GM19238 (cell line): Measurements from ENCODE around the gene PPP2R5C.

ENCODE experiments used
- DNase-seq: peaks from one replicate; pipeline ENCODE4 v3.0.0; 2011; ENCODE audit warnings: low spot score; ENCODE audit not compliant: insufficient read length

The PPP2R5C gene

DNA sequence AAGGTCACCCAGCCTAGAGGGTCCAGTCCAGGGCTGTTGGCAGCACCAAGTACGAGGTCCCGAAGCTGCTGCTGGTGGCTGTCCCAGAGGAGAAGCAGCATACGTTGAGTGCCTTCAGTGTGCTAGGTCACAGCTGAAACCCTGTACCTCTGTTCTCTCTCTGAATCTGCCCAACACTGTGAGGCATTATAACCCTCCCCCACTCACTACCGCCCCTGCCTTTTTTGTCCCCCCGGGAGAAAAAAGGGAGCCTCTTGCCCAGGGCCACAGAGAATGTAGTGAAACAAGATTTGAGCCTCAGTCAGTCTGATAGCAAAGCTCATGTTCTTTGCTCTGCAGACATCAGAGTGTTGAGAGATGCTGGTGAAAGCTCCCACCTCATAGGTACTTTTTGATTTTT lies 53.4 kb downstream of the PPP2R5C start:
- DNase-seq = no peak

DNA sequence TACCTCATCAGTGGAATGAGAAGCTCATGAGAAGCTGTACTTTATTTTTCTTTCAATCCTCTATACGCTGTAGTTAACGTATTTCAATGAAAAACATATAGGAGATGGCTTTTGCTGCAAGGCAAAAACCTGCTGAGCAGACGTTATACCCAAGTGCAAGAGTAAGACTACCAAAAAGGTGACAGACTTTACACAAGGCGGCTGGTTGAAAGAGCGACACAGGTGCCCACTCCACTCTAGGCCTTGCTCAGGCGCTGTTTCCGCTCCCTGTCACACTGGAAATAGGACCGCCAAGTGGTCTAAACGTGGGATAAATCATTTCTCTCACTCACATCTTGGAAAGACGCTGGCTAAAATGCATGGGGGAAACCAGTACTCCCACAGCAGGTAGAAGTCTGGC lies 54.5 kb downstream of the PPP2R5C start:
- DNase-seq = no peak

DNA sequence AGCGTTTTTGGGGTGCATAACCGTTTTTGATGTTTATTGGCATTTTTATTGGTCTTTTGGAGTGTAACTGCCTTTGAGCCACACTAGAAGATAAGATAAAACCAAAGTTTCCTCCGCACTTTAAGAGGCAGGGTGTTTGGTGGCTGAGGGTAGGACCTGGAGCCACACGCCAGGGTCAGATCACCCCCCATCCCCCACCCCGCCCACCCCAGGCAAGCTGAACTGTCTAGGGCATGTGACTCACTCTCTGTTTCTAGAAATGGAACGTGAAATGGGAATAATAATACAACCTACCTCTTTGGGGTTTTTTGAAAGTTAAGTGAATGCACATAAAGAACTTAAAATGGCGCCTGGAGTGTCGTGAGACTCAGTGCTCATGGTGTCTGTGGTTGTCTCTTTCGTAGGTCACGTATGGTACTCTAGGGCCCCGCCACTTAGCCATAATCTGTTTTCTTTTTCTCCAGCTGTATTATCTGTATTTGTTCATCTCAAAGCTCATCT lies 56.0 kb downstream of the PPP2R5C start:
- DNase-seq = no peak

GRCh38 chr14:101819251-101819990 lies 57.9 kb downstream of the PPP2R5C start:
- DNase-seq = no peak

GRCh38 chr14:101820283-101820798 lies 58.8 kb downstream of the PPP2R5C start:
- DNase-seq = no peak

DNA sequence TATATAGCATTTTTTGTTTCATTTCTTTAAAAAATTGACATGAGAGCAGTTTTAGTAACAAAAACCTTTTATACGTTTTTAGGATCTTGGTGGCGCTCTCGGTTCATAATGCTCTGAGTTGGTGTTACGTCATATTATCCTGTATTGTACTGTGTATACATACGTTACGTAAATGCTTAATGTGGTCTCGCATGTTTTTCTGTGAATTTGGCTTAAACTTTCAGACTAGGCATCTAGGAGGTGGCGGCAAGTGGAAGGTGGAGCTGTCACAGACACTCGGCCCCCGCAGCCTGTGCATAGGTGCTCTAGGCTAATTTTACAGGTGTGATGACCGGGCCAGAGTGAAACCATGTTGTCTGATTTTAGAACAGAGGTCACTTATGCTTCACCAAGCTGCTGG lies 60.0 kb downstream of the PPP2R5C start:
- no peak for DNase-seq

DNA sequence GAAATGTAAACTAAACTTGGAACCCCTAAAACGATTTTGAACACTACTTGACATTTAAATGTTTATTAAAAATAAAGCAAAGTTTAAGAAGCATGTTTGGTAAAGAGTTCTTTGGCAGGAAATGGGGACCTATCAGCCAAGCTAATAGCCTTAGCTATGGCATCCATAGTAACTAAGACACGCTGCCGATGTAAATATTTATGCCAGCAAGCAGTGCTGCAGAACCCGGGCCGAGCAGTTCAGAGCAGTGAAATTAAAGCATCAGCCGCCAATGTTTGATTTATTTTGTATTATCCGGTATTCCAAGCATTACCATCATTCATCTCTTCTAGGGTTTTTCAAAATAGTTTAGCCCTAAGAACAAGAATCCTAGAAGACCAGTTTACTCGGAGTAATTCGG lies 61.6 kb downstream of the PPP2R5C start:
- DNase-seq = no peak

GRCh38 chr14:101823511-101824120 lies 62.1 kb downstream of the PPP2R5C start:
- DNase-seq = no peak

DNA sequence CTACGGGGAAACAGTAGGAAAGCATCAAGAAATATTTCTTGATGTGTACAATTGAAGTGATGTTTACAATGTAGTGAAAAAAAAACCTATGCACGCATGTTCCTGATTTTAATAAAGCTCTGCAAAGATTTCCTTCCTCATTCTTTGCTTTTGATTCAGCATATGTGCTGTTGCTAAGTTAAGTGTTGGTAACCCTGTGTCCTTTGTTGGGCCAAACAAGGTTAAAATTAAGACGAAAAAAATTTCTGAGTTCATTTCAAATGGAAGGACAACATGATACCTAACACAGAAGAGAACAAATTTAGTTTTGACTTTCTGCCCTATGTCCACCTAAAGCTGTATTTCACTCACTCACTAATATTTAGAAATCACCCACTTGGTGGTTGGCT lies 62.8 kb downstream of the PPP2R5C start:
- DNase-seq = no peak

DNA sequence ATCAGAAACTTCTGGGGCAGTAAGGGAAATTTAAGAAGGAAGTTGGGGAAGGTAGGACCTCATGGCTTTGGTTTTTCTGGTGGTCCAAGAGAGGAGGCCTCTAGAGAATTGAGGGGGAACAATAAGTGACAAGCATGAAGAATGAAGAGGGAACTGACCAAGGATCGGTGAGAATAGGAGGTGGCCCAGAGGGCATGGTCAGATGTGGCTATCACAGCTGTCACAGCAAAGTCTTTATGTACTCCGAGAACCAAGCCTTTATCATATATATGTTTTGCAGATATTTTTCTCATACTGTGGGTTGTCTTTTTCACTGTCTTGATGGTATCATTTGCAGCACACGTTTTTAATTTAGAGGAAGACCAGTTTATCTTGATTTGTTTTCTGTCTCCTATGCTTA lies 64.3 kb downstream of the PPP2R5C start:
- DNase-seq = no peak

DNA sequence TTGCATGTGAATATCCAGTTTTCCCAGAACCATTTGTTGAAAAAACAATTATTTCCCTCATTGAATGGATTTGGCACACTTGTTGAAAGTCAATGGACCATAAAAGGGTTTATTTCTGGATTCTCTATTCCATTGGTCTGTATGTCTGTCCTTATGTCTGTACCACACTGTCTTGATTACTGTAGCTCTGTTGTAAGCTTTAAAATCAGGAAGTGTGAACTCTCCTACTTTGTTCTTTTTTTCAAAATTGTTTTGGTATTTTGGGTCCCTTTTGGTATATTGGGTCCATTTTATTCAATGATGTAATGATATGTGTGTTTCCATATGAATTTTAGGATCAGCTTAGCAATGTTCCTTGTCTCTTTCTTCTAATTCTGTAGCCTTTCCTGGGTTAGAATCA lies 64.8 kb downstream of the PPP2R5C start:
- no peak for DNase-seq

- DNase-seq = no peak
Measured at GRCh38 chr14:101827286-101827685, 65.8 kb downstream of the PPP2R5C start.

DNA sequence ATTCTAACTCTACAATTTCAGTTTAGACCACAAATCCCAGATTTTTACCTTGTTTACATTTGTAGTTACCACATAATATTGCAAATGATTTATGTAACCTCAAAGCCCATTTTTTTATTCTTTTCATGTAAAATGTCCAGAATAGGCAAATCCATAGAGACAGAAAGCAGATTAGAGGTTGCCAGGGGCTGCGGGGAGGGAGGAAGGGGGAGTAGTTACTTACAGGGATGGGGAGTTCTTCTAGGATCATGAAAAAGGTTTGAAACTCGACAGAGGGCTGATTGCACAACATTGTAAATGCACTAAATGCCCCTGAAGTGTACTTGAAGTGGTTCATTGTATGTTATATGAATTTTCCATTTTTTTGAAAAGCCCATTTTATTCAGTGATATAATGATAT lies 66.5 kb downstream of the PPP2R5C start:
- no peak for DNase-seq

GRCh38 chr14:101830271-101830670 lies 68.8 kb downstream of the PPP2R5C start:
- no peak for DNase-seq

DNA sequence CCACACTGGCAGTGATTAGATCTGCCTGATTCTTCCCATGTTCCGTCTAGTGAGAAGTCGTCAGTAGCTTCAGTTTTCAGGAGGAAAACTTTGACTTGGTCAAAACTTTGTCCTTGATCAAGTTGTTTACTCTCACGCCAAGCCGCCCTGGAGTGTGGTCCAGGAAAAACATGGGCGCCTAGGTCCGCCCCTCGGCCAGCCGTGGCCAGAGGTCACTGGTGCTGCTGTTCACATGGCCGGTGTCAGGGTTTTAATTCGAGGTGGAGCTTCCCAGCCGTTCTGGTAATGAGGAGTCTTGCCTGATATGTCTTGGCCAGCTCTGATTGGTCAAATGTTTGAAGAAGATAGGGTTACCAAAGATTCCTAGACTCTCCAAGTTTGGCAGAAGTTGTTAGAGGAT lies 71.5 kb downstream of the PPP2R5C start:
- DNase-seq = no peak

DNA sequence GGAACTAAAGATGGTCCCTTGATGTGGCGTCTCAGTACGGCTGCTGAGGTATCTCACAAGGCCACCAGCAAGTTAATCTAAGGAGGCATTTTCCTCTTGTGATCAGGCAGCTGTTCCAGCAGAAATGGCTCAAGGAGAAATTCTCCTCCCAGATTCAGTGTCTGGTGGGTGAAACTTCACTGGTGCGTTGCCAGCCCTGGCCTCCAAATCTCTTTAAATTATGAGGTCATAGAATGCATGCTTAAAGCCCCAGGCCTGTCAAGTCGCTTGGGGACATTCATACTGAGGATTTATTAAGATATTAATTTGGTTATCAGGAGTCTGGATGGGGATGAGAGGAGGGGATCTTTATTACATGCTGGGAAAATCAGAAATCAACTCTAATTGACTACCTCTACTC lies 72.9 kb downstream of the PPP2R5C start:
- no peak for DNase-seq

DNA sequence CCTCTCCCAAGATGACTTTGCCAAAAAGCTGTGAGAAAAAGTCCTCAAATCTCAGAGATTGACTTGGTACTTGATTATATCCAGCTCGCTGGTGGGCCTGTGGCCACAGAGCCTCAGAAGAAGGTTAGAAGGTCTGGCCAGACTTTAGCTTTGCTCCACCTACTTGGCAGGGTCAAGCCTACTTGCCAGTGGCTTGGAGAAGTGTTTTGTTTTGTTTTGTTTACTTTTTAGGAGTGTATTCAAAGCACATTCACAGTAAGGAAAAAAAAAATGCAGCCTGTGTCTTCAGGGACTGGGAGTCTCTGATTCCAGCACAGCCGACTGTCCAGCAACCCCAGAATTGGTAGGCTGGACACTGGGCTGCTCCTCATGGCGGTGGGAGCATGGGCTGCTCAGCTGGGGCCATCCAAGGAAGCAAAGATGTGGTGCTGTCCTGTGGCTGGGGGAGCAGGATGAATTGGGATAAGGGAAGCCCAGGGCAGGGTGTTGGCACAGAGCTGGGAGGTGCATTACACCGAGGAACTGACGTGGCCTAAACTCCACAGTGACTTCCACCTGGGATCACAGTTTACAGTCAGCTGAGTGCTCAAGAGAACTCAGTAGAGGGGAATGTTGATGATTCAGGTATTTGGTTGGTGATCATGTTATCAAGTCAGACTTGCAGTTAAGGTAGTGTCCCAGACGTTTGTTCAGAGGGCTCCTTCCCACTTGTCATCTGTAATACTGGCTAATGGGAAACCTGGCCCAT lies 73.5 kb downstream of the PPP2R5C start:
- DNase-seq = no peak

DNA sequence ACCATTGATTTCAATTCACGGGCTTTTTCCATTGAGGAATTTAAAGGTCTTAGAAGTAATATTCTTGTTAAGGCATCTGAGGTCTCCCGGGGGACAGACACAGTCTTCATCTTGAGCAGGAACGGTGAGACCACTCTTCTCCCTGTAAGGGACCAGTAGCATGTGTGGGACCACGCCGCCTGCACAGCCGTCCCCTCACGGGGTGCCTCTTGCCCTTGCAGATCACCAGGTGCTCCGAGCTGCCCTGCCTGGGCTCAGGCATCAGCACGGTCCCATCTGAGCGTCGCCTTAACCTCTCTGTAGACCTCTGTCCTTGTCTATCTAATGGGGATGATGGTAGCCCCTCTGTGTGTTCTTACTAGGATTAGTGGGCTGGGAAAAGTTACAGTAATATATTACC lies 74.1 kb downstream of the PPP2R5C start:
- no peak for DNase-seq

DNA sequence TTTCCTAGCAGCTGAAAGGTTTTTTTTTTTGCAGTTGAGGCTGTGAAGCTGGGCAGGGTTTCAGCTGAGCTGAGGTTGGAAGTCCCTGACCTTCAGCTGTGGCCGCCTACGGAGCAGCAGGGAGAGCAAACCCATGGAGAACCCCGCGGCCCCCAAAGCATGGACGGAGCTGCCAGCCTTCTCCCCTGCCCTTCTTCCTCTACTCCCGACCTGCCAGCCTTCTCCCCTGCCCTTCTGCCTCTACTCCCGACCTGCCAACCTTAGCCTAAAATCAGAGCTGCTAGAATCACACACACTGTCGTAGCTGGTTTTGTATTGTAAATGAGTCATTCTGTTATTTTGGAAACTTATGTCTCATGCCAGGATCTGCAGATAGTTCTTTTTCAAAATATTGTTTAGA lies 74.6 kb downstream of the PPP2R5C start:
- no peak for DNase-seq

GRCh38 chr14:101838476-101838875 lies 77.0 kb downstream of the PPP2R5C start:
- no peak for DNase-seq

DNA sequence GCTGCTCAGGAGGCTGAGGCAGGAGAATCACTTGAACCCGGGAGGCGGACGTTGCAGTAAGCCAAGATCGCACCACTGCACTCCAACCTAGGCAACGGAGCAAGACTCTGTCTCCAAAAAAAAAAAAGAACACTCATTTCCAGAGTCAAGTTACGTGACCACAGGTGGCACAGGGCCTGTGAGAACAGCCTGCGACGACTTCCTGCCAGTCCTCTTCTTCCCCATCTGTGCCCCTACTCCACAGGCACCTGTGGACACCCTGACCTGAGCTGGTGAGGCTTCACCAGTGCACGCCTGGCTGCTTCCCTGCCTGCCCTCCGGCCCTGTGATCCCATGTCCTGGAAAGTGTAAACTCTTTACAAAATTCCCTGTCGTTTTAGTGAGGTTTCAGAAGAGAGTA lies 77.7 kb downstream of the PPP2R5C start:
- DNase-seq = no peak

GRCh38 chr14:101839661-101840060 lies 78.2 kb downstream of the PPP2R5C start:
- DNase-seq = no peak
